ENCODE data around the gene MAD1L1. TPM values are rescaled to one million over a fixed set of nuclear protein-coding genes. Genes with fewer than 3 reads are reported as not detected.
A peak's percentile ranks its signal among the peaks of the same experiment; 100 is the strongest.

Gene MAD1L1
- total RNA-seq, 1 donor from 2014 or later = 32.7 TPM

GRCh38 chr7:2034291-2035201 lies 198.2 kb downstream of the MAD1L1 start:
- Mint-ChIP-seq H3K4me1 (ENCODE audit: unreplicated experiment) (peaks cover 9% of the 10 kb centered on the region), H3K27me3 (ENCODE audit: unreplicated experiment) (no peaks in the 10 kb centered on the region), H3K36me3 (ENCODE audit: unreplicated experiment) (peaks cover 4% of the 10 kb centered on the region), H3K4me3 (ENCODE audit: unreplicated experiment) (no peak overlapping the region), H3K27ac (ENCODE audit: unreplicated experiment) (no peak overlapping the region), H3K9me3 (ENCODE audit: unreplicated experiment) (peaks cover 2% of the 10 kb centered on the region)
- peak; percentile 23 for DNase-seq (ENCODE audit: extremely low spot score, unreplicated experiment)
- TF ChIP-seq CTCF (IDR thresholded peaks at IDR 0.05) = no peak

GRCh38 chr7:2033586-2034135 lies 199.1 kb downstream of the MAD1L1 start:
- DNase-seq (ENCODE audit: extremely low spot score, unreplicated experiment) = no peak
- Mint-ChIP-seq H3K27ac (ENCODE audit: unreplicated experiment) (no peak overlapping the region), H3K4me3 (ENCODE audit: unreplicated experiment) (no peak overlapping the region), H3K4me1 (ENCODE audit: unreplicated experiment) (peaks cover 9% of the 10 kb centered on the region), H3K27me3 (ENCODE audit: unreplicated experiment) (no peaks in the 10 kb centered on the region), H3K36me3 (ENCODE audit: unreplicated experiment) (peaks cover 12% of the 10 kb centered on the region), H3K9me3 (ENCODE audit: unreplicated experiment) (peaks cover 11% of the 10 kb centered on the region)
- no peak for TF ChIP-seq CTCF (IDR thresholded peaks at IDR 0.05)

- H3K9me3 Mint-ChIP-seq (ENCODE audit: unreplicated experiment) = peaks cover 15% of the 10 kb centered on the region
- H3K4me1 Mint-ChIP-seq (ENCODE audit: unreplicated experiment) = peaks cover 9% of the 10 kb centered on the region
- H3K4me3 Mint-ChIP-seq (ENCODE audit: unreplicated experiment) = no peak overlapping the region
- no peak for TF ChIP-seq CTCF (IDR thresholded peaks at IDR 0.05)
- no peak for DNase-seq (ENCODE audit: extremely low spot score, unreplicated experiment)
- peak overlapping the region; percentile 47 for H3K27ac Mint-ChIP-seq (ENCODE audit: unreplicated experiment)
- H3K27me3 Mint-ChIP-seq (ENCODE audit: unreplicated experiment) = no peaks in the 10 kb centered on the region
- peaks cover 12% of the 10 kb centered on the region for H3K36me3 Mint-ChIP-seq (ENCODE audit: unreplicated experiment)
These were observed 199.8 kb downstream of the MAD1L1 start for GRCh38 chr7:2032876-2033407.

GRCh38 chr7:2032030-2032875 lies 200.5 kb downstream of the MAD1L1 start:
- TF ChIP-seq CTCF (IDR thresholded peaks at IDR 0.05) = no peak
- Mint-ChIP-seq H3K4me1 (ENCODE audit: unreplicated experiment) (peaks cover 9% of the 10 kb centered on the region), H3K27me3 (ENCODE audit: unreplicated experiment) (no peaks in the 10 kb centered on the region), H3K9me3 (ENCODE audit: unreplicated experiment) (peaks cover 19% of the 10 kb centered on the region), H3K36me3 (ENCODE audit: unreplicated experiment) (peaks cover 17% of the 10 kb centered on the region), H3K27ac (ENCODE audit: unreplicated experiment) (peak overlapping the region; percentile 47), H3K4me3 (ENCODE audit: unreplicated experiment) (no peak overlapping the region)
- DNase-seq (ENCODE audit: extremely low spot score, unreplicated experiment) = no peak

Measured in osteocyte (in vitro differentiated cells).